WI38 (cell line): ENCODE results near the gene PRR23B.
"Not testable (repeated sequence)": the region's sequence is repeated elsewhere in the genome, so short reads cannot be mapped to it uniquely, and the experiment has no call there.

ENCODE experiments used
- H3K4me3 ChIP-seq: 2 replicates; pipeline ENCODE4 v1.5.1; 2011; ENCODE audit warnings: low read depth, mild to moderate bottlenecking, control low read depth, low read length
- TF ChIP-seq, protein P1 (sequence below): IDR thresholded peaks from 2 replicates; pipeline ENCODE4 v1.5.1; 2012; ENCODE audit warnings: low read depth, mild to moderate bottlenecking, control low read depth, low read length

The PRR23B gene

DNA sequence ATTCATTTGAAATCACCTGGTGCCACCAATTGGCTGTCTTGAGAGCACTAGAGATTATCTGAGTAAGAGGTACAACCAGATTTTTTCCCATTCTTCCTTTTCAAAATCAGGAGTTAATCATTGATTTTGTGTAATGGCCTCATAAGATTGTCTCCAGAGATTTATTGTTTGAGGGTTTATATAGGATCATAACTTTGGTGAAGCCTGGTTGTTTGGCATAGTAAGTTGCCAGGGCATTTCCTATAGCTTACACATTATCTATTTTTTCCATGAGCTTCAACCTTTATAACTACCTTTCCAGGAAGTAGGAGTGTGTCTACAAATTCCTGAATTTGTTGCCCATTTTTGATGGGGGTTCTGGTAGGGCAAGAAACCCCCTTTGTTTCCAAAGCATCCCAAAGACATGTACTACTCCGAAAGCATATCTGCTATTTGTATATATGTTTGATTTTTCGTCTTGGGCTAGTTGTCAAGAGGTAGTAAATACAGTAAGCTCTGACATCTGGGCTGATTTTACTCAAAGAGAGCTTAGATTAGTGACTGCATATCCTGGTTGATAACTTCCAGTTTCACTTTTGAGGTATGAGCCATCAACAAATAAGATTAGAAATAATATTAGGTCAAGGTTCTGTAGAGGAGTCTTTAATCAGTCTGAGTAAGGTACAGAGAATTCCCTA lies 11.7 kb upstream of the PRR23B start:
- TF ChIP-seq, protein P1, sequence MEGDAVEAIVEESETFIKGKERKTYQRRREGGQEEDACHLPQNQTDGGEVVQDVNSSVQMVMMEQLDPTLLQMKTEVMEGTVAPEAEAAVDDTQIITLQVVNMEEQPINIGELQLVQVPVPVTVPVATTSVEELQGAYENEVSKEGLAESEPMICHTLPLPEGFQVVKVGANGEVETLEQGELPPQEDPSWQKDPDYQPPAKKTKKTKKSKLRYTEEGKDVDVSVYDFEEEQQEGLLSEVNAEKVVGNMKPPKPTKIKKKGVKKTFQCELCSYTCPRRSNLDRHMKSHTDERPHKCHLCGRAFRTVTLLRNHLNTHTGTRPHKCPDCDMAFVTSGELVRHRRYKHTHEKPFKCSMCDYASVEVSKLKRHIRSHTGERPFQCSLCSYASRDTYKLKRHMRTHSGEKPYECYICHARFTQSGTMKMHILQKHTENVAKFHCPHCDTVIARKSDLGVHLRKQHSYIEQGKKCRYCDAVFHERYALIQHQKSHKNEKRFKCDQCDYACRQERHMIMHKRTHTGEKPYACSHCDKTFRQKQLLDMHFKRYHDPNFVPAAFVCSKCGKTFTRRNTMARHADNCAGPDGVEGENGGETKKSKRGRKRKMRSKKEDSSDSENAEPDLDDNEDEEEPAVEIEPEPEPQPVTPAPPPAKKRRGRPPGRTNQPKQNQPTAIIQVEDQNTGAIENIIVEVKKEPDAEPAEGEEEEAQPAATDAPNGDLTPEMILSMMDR = no peak
- H3K4me3 ChIP-seq = no peak overlapping the region

DNA sequence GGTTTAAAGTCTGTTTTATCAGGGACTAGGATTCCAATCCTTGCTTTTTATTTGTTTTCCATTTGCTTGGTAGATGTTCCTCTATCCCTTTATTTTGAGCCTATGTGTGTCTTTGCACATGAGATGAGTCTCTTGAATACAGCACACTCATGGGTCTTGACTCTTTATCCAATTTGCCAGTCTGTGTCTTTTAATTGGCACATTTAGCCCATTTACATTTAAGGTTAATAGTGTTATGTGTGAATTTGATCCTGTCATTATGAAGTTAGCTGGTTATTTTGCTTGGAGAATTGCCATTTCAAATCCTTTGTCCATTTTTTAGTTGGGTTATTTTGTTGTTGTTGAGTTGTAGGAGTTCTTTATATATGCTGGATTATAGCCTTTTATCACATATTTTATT lies 9.8 kb upstream of the PRR23B start:
- H3K4me3 ChIP-seq = not testable (repeated sequence)

DNA sequence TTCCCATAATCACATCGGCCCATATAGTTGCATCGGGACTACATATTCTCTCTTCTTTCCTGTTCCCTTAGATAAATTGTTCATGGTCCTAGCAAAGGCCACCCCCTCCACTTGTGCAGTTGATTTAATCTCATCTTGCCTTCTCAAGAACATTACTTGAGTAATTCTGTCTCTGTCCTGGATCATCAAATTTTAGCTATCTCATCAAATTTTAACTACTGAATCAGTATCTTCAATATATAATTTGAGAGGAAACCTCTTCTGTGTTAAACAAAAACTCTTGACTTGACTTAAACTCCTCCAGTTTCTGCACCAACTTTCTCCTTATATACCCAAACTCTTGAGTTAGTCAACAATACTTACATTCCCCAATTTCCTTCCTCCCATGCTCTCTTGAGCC lies 4.2 kb upstream of the PRR23B start:
- H3K4me3 ChIP-seq = no peak overlapping the region
- TF ChIP-seq, protein P1 = no peak

DNA sequence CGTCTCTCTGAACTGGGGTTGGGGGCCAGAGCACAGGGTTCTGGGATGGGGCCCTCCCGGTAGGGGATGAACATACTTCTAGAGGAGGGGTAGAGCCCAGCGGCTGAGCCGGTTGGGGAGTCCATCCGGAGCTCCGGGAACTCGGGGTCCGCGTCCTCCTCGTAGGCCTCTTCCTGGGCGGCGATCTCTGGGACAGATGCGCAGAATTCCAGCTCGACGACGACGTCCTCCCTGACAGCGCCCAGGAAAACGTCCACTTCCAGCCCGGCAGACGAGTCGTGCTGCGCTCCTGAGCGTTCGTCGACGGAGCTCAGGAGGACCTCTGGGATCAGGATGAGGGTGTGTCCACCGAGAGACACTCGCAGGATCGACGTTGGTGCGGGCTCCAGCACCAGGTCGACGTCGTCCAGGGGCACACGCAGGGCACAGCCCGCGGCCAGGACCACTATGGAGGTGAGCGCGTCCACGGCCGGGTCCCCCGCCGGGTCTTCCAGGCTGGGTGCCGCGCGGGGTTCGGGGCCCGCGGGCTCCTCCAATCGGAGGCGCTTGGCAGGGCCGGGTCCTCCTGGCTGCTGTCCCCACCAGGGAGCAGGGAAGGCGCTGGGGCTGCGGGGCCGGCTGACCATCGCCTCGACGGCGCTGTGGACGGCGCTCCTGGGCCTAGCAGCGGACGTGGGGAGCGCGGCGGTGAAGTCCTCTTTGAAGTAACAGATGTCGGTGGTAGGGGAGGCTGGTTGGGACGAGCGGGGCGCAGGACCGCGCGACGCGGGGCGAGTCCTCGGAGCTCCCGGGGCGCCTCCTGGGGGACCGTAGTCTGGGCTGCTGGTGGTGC lies 474 bp downstream of the PRR23B start:
- TF ChIP-seq, protein P1 = no peak
- no peak overlapping the region for H3K4me3 ChIP-seq

DNA sequence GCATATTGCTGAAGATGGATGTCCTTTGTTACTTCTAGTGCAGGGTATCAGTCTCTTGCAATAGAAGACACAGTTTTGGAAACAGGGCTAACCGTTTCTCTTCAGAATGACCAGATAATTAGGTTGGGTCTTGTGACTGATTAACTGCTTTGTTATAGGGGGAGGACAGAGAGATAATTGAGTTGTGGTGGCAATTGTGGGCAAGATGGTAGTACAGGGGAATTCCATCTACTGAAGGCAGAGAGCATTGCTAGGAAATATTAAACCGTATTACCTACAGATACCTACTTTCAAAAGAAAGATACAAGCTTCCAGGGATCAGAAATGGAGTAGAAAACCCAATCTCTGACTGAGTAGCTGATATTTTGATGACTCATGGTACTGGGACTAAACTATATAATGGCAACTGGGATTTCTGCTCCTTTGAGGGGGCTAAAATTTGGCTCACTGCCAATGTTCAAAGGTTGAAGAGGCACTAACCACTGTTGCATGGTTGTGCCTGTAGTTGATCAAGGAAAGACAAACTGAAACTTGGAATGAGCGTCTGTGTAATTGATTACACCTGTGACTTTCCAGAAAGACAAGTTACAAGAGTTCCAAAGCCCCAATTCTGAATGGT lies 4.2 kb downstream of the PRR23B start:
- H3K4me3 ChIP-seq = no peak overlapping the region
- TF ChIP-seq, protein P1 = no peak

DNA sequence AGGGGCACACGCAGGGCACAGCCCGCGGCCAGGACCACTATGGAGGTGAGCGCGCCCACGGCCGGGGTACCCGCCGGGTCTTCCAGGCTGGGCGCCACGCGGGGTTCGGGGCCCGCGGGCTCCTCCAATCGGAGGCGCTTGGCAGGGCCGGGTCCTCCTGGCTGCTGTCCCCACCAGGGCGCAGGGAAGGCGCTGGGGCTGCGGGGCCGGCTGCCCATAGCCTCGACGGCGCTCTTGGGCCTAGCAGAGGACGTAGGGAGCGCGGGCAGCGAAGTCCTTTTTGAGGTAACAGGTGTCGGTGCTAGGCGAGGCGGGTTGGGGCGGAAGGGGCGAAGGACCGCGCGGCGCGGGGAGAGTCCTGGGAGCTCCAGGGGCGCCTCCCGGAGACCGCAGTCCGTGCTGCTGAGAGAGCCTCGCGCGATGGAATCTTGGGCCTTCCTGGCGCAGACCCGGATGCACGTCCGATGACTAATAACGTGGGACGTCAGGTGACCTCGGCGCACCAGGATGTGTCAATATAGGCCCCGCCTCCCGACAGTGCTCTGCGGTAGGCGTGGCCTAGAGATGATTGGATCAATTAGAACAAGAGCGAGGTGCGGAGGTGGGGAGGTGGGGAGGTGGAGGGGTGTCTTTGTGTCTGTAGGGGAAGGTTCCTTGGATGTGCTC lies 14.5 kb downstream of the PRR23B start, which contains the start of gene PRR23A:
Gene PRR23A (minus strand): TSS at position 218 of the 666 bp plus-strand sequence. CDS start 0 bp downstream, at position 218.
- TF ChIP-seq, protein P1 = no peak
- H3K4me3 ChIP-seq = no peak within 1 kb of the TSS

DNA sequence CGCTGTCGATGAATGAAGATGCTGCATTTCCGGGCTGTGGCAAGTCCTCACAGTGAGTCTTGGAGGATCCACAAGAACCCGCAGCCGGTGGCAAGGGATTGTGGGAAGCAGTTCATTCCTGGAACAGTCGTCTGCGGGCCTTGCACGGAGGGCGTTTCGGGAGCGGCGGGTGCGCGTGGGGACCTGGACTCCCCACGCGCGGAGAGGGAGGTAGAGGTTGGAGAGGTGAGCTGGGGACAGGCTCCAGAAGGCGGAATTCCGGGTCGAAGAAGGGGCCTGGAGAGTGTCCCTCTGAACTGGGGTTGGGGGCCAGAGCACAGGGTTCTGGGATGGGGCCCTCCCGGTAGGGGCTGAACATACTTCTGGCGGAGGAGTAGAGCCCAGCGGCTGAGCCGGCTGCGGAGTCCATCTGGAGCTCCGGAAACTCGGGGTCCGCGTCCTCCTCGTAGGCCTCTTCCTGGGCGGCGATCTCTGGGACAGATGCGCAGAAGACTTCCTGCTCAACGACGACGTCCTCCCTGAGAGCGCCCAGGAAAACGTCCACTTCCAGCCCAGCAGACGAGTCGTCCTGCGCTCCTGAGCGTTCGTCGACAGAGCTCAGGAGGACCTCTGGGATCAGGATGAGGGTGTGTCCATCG lies 15.3 kb downstream of the PRR23B start:
- no peak overlapping the region for H3K4me3 ChIP-seq
- TF ChIP-seq, protein P1 = no peak
